Testis (tissue), 2 donors: ENCODE measurements around the gene FAM221B.

Source experiments
- POLR2A ChIP-seq: fragments of 450-650 bp; IDR thresholded peaks from one replicate; pipeline ENCODE4 v1.6.1; 2017; ENCODE audit warnings: antibody characterized with exemption, mild to moderate bottlenecking, moderate library complexity
- TF ChIP-seq, protein P1 (sequence below), 3 experiments: fragments of 450-650 bp in 2 of 3; fragments of 200-600 bp in 1 of 3; sonication (generic) in 1 of 3; IDR thresholded peaks; one replicate each; pipeline ENCODE4 v1.5.1; 2016 to 2019; ENCODE audit warnings: antibody characterized with exemption in 3 of 3, mild to moderate bottlenecking in 2 of 3, moderate library complexity in 1 of 3

DNA sequence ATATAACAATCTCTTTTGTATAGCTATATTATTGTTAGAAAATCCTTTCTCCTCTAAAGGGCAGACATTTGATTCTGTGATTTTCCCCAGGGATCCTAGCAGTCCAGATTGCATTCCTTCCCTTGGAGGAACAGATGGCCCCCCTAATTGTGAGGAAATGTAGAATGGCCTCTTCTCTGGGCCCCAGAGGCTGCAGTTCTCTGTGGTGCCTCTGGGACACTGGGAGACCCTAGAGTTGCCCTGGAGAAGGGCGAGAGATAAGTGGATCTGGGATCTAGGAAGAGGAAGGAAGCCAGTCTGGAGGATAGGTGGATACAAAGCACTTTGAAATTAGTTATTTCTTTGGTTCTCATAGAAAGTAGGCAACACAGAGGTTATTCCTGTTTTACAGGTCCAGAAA lies 11.8 kb downstream of the FAM221B start:
- TF ChIP-seq POLR2A = no peak
- TF ChIP-seq, protein P1, sequence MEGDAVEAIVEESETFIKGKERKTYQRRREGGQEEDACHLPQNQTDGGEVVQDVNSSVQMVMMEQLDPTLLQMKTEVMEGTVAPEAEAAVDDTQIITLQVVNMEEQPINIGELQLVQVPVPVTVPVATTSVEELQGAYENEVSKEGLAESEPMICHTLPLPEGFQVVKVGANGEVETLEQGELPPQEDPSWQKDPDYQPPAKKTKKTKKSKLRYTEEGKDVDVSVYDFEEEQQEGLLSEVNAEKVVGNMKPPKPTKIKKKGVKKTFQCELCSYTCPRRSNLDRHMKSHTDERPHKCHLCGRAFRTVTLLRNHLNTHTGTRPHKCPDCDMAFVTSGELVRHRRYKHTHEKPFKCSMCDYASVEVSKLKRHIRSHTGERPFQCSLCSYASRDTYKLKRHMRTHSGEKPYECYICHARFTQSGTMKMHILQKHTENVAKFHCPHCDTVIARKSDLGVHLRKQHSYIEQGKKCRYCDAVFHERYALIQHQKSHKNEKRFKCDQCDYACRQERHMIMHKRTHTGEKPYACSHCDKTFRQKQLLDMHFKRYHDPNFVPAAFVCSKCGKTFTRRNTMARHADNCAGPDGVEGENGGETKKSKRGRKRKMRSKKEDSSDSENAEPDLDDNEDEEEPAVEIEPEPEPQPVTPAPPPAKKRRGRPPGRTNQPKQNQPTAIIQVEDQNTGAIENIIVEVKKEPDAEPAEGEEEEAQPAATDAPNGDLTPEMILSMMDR (IDR thresholded peaks at IDR 0.05) = no peak
